ENCODE data around the gene MAPT. TPM values are rescaled to one million over a fixed set of nuclear protein-coding genes. Genes with fewer than 3 reads are reported as not detected.

The MAPT gene
- total and polyA plus RNA-seq, 2 experiments from 2014 or later, result 0.37 to 0.71 TPM

GRCh38 chr17:45846223-45846622, 48.1 kb upstream of the MAPT start:
- Histone ChIP-seq H3K4me3 (no peak overlapping the region), H3K4me1 (ENCODE audit: insufficient read depth) (no peaks in the 10 kb centered on the region), H3K36me3 (replicated peaks; ENCODE audit: insufficient read depth, low read depth) (no peaks in the 10 kb centered on the region), H3K4me2 (no peak overlapping the region), H3K9me2 (replicated peaks; ENCODE audit: insufficient read depth) (no peaks in the 10 kb centered on the region), H2AFZ (no peak overlapping the region), H4K20me1 (ENCODE audit: insufficient read depth, poor library complexity, severe bottlenecking) (no peaks in the 10 kb centered on the region), H3K9me3 (ENCODE audit: low read depth) (no peaks in the 10 kb centered on the region), H3K79me2 (no peaks in the 10 kb centered on the region), H3K27me3 (no peaks in the 10 kb centered on the region), H3K27ac (no peak overlapping the region)
- TF ChIP-seq EZH2 (IDR thresholded peaks at IDR 0.05; ENCODE audit: borderline replicate concordance) (no peak), EZH2phosphoT487 (IDR thresholded peaks at IDR 0.05; ENCODE audit: low read depth, severe bottlenecking, unreplicated experiment) (no peak), CTCF (IDR thresholded peaks at IDR 0.05; ENCODE audit: poor library complexity) (no peak)
- DNase-seq (ENCODE audit: low spot score), result no peak
- 84% methylated on average over 10 of the region's 10 CpGs for WGBS (ENCODE audit: low lambda C conversion rate, missing lambda C conversion rate)

GRCh38 chr17:45846646-45847045, 47.7 kb upstream of the MAPT start:
- no peaks in the 10 kb centered on the region for H4K20me1 ChIP-seq (ENCODE audit: insufficient read depth, poor library complexity, severe bottlenecking)
- no peak for DNase-seq (ENCODE audit: low spot score)
- WGBS (ENCODE audit: low lambda C conversion rate, missing lambda C conversion rate), result 84% methylated on average over 8 of the region's 9 CpGs
- H3K27me3 ChIP-seq, result peaks cover 1% of the 10 kb centered on the region
- no peak overlapping the region for H3K4me3 ChIP-seq
- no peak overlapping the region for H2AFZ ChIP-seq
- H3K9me3 ChIP-seq (ENCODE audit: low read depth), result no peaks in the 10 kb centered on the region
- no peak overlapping the region for H3K27ac ChIP-seq
- TF ChIP-seq EZH2 (IDR thresholded peaks at IDR 0.05; ENCODE audit: borderline replicate concordance), result no peak
- no peak for TF ChIP-seq EZH2phosphoT487 (IDR thresholded peaks at IDR 0.05; ENCODE audit: low read depth, severe bottlenecking, unreplicated experiment)
- TF ChIP-seq CTCF (IDR thresholded peaks at IDR 0.05; ENCODE audit: poor library complexity), result no peak
- no peaks in the 10 kb centered on the region for H3K79me2 ChIP-seq
- no peak overlapping the region for H3K4me2 ChIP-seq
- no peaks in the 10 kb centered on the region for H3K36me3 ChIP-seq (replicated peaks; ENCODE audit: insufficient read depth, low read depth)
- H3K4me1 ChIP-seq (ENCODE audit: insufficient read depth), result no peaks in the 10 kb centered on the region
- H3K9me2 ChIP-seq (replicated peaks; ENCODE audit: insufficient read depth), result no peaks in the 10 kb centered on the region

GRCh38 chr17:45847101-45847500, 47.3 kb upstream of the MAPT start:
- TF ChIP-seq EZH2phosphoT487 (IDR thresholded peaks at IDR 0.05; ENCODE audit: low read depth, severe bottlenecking, unreplicated experiment), result no peak
- no peak for TF ChIP-seq EZH2 (IDR thresholded peaks at IDR 0.05; ENCODE audit: borderline replicate concordance)
- no peak for TF ChIP-seq CTCF (IDR thresholded peaks at IDR 0.05; ENCODE audit: poor library complexity)
- Histone ChIP-seq H3K4me3 (no peak overlapping the region), H3K9me3 (ENCODE audit: low read depth) (no peaks in the 10 kb centered on the region), H3K79me2 (no peaks in the 10 kb centered on the region), H4K20me1 (ENCODE audit: insufficient read depth, poor library complexity, severe bottlenecking) (no peaks in the 10 kb centered on the region), H3K27ac (no peak overlapping the region), H3K4me2 (no peak overlapping the region), H3K27me3 (peaks cover 6% of the 10 kb centered on the region), H3K4me1 (ENCODE audit: insufficient read depth) (no peaks in the 10 kb centered on the region), H3K36me3 (replicated peaks; ENCODE audit: insufficient read depth, low read depth) (no peaks in the 10 kb centered on the region), H2AFZ (no peak overlapping the region), H3K9me2 (replicated peaks; ENCODE audit: insufficient read depth) (no peaks in the 10 kb centered on the region)
- DNase-seq (ENCODE audit: low spot score), result no peak
- WGBS (ENCODE audit: low lambda C conversion rate, missing lambda C conversion rate), result 98% methylated on average over 4 of the region's 4 CpGs

GRCh38 chr17:45847747-45848146, 46.6 kb upstream of the MAPT start:
- no peaks in the 10 kb centered on the region for H4K20me1 ChIP-seq (ENCODE audit: insufficient read depth, poor library complexity, severe bottlenecking)
- H3K79me2 ChIP-seq, result no peaks in the 10 kb centered on the region
- no peaks in the 10 kb centered on the region for H3K9me2 ChIP-seq (replicated peaks; ENCODE audit: insufficient read depth)
- no peak overlapping the region for H3K4me3 ChIP-seq
- 85% methylated on average over 5 of the region's 5 CpGs for WGBS (ENCODE audit: low lambda C conversion rate, missing lambda C conversion rate)
- H3K4me2 ChIP-seq, result no peak overlapping the region
- no peak for TF ChIP-seq EZH2phosphoT487 (IDR thresholded peaks at IDR 0.05; ENCODE audit: low read depth, severe bottlenecking, unreplicated experiment)
- no peak for TF ChIP-seq CTCF (IDR thresholded peaks at IDR 0.05; ENCODE audit: poor library complexity)
- no peak for TF ChIP-seq EZH2 (IDR thresholded peaks at IDR 0.05; ENCODE audit: borderline replicate concordance)
- no peaks in the 10 kb centered on the region for H3K36me3 ChIP-seq (replicated peaks; ENCODE audit: insufficient read depth, low read depth)
- H3K27me3 ChIP-seq, result peaks cover 6% of the 10 kb centered on the region
- no peaks in the 10 kb centered on the region for H3K9me3 ChIP-seq (ENCODE audit: low read depth)
- no peaks in the 10 kb centered on the region for H3K4me1 ChIP-seq (ENCODE audit: insufficient read depth)
- no peak overlapping the region for H2AFZ ChIP-seq
- no peak for DNase-seq (ENCODE audit: low spot score)
- H3K27ac ChIP-seq, result no peak overlapping the region
